ENCODE data around the gene SEZ6L2. TPM values are rescaled to one million over a fixed set of nuclear protein-coding genes. Genes with fewer than 3 reads are reported as not detected.

Gene SEZ6L2
- total RNA-seq, 1 donor from 2014 or later: 2.9 TPM

Other genes starting within 250 kb of the SEZ6L2 start
- gene SPN, start 236.3 kb downstream of the SEZ6L2 start, total RNA-seq: 2.8 TPM
- 16.1 TPM for gene QPRT, start 220.4 kb downstream of the SEZ6L2 start, total RNA-seq
- 0.99 TPM for gene C16orf54, start 153.6 kb downstream of the SEZ6L2 start, total RNA-seq
- gene ZG16, start 121.3 kb downstream of the SEZ6L2 start, total RNA-seq: not detected
- gene KIF22, start 108.8 kb downstream of the SEZ6L2 start, total RNA-seq: 40.7 TPM
- gene MAZ, start 93.0 kb downstream of the SEZ6L2 start, total RNA-seq: 93.1 TPM
- gene PRRT2, start 87.4 kb downstream of the SEZ6L2 start, total RNA-seq: 3.6 TPM
- 19.3 TPM for gene PAGR1, start 83.4 kb downstream of the SEZ6L2 start, total RNA-seq
- gene MVP, start 79.1 kb downstream of the SEZ6L2 start, total RNA-seq: 24.9 TPM
- gene CDIPT, start 36.3 kb downstream of the SEZ6L2 start, total RNA-seq: 31.1 TPM
- 0.39 TPM for gene ASPHD1, start 938 bp upstream of the SEZ6L2 start, total RNA-seq
- 6.9 TPM for gene KCTD13, start 26.7 kb upstream of the SEZ6L2 start, total RNA-seq
- gene TMEM219, start 62.5 kb upstream of the SEZ6L2 start, total RNA-seq: 30.3 TPM
- gene TAOK2, start 74.3 kb upstream of the SEZ6L2 start, total RNA-seq: 24.5 TPM
- 11.4 TPM for gene HIRIP3, start 96.1 kb upstream of the SEZ6L2 start, total RNA-seq
- gene INO80E, start 96.7 kb upstream of the SEZ6L2 start, total RNA-seq: 22.3 TPM
- gene DOC2A, start 111.5 kb upstream of the SEZ6L2 start, total RNA-seq: 1.5 TPM
- gene C16orf92, start 123.6 kb upstream of the SEZ6L2 start, total RNA-seq: not detected
- not detected for gene TLCD3B, start 131.7 kb upstream of the SEZ6L2 start, total RNA-seq
- gene ALDOA, start 166.2 kb upstream of the SEZ6L2 start, total RNA-seq: 345 TPM
- gene PPP4C, start 176.4 kb upstream of the SEZ6L2 start, total RNA-seq: 53.1 TPM
- 0.20 TPM for gene TBX6, start 192.4 kb upstream of the SEZ6L2 start, total RNA-seq
- gene YPEL3, start 196.7 kb upstream of the SEZ6L2 start, total RNA-seq: 22.4 TPM
- gene GDPD3, start 214.0 kb upstream of the SEZ6L2 start, total RNA-seq: 4.6 TPM
- 13.3 TPM for gene MAPK3, start 223.7 kb upstream of the SEZ6L2 start, total RNA-seq